GM19193 (cell line): ENCODE results near the gene FYN.

ENCODE experiments used
- POLR2A ChIP-seq: IDR thresholded peaks from 4 replicates; pipeline ENCODE4 v1.6.1; 2011; ENCODE audit not compliant: insufficient read depth, insufficient read length; ENCODE audit errors: extremely low read depth

FYN gene

DNA sequence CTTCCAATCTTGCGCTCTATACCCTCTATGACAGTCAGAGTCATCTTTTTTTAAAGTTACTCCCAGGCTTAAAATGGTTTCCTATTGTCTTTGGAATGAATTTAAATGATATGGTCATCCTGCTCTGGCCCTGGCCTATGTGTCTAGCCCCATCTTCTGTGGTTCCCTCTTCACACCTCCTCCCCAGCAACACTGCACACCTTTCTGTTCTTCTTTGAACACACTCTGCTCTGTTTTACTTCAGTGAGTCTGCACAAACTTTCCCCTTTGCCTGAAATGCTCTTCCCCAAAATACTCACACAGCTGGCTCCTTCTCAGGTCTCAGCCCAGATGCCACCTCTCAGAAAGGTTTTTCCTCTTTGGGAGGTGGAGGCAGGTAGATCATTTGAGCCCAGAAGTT, 132.7 kb downstream of the FYN start:
- TF ChIP-seq POLR2A, result no peak

DNA sequence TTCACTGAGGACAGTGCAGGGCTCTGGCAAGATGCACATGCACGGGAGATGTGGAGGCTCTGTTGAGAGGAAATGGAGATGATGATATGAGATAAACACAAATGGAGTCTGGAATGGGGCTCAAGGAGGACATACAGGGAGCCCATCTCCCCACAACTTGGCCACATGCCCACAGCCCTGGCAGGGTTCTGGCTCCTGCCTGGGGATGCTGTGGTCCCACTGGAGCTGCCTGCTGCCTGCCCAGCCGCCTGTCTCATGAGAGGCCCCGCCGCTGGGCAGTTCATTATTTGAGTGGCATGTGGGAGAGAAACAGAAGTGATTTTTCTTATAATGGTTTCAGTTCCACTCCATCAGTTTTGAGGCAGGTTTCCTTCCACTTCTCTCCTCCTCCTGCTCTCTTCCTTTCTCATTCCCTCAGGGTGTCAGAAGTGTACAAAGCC, 134.0 kb downstream of the FYN start:
- no peak for TF ChIP-seq POLR2A

DNA sequence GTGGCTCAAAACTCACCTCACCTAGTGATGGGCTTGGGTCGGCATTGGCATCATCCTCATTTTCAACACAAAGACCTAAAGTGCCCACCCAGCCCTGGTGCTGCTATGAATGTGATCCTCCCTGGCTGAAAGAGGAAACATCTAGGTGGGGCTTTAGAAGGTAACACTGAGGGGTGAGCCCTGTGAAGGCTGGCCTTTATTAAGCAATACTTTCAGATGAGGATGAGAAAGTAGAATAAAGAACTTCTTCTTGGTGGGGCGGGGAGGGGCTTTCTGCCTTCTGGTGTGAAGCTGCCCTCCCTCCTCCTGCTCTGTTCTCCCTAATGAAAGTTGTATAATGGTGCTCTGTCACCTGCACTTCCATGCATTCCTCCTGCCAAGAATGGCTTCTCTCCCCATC, 134.6 kb downstream of the FYN start:
- TF ChIP-seq POLR2A, result no peak

DNA sequence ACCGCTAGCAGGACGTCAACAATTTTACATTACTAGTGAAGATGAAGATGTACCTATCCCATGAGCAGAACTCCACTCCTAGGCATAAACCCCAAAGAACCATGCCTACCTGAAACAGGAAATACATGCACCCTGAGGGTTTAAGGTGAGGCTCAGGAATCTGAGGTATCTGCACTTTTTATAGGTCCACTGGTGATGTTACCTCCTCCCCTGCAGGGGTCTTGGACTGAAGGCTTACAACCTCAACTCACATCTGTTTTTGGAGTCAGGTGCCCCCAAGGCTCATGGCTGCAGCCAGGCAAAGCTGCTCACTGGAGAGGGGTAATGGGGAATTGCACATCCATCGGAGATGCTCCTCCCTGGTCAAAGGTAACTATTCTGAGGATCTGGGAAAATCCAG, 135.1 kb downstream of the FYN start:
- TF ChIP-seq POLR2A, result no peak

GRCh38 chr6:111737065-111737521, 136.2 kb downstream of the FYN start:
- TF ChIP-seq POLR2A, result no peak

GRCh38 chr6:111736005-111736608, 137.1 kb downstream of the FYN start:
- no peak for TF ChIP-seq POLR2A

- no peak for TF ChIP-seq POLR2A
These were observed 138.9 kb downstream of the FYN start for GRCh38 chr6:111734068-111735061.

DNA sequence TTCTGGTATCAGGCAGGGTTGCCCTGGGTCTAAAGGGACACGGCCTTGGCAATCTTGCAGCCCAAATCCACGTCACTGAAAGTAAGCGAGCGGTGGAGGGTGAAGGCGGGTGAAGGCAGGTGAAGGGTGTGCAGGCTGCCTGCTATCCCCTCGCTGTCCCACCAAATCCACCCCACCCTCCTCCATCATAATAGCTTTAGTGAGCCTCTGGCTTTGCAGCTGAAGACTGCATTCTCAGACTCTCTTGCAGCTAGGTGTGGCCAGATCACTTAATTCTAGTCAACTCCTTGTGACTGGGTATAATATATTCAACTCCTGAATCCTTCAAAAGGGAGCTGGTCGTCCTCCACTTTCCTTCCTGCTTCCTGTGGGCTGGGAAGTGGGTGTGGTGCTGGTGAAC, 140.9 kb downstream of the FYN start:
- no peak for TF ChIP-seq POLR2A

DNA sequence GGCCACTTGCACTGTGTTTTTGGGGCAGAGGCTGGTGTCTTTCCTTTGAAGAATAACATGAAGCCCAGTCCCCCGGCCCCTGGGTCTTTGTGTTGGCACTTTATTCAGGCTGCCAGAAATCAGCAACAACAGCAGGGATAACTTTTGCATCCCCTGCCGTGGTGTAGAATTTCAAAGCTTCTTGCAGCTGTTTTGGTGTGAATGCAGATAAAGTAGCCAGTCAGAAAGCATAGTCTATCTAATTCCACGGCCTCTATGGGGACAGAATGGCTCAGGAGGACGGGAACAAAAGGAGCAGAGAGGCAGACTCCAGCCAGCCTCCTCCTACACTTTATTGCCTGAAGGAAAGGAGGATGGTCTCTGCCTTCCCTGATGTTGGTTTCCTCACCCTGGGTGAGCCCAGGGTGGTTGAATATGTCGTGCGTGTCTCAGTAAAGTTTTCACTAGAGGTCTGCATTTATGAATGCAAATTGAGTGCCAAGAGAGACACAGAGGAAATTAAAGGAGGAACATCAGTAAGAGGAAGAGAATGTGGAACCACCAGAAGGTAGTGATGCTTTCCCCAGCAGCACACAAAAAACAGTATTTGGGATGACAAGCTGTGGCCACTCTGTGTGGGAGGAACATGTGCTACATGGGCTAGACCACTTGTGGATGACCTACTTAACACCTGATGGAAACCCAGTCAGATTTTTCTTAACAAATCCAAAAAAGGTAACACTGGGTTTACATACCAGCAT, 141.6 kb downstream of the FYN start:
- TF ChIP-seq POLR2A, result no peak

- TF ChIP-seq POLR2A, result no peak
These were observed 142.4 kb downstream of the FYN start for GRCh38 chr6:111730864-111731263.

DNA sequence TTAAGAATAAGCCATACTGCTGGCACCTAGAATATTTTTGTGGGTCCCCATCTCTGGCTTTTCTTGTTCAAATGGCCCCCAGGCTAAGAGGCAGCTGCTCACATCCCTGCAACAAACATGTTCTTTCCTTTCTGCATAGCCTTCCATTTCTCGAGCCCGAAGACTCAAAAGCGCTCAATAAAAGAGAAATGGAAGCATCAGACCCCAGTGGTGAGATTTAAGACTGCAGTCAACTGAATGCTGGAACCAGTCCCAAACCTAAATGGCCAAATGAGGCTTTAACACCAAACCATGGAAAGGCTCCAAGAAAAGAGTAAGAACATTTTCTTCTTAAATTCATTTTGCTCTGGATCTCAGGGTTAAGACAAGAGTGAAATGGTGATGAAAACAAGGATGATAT, 145.4 kb downstream of the FYN start:
- no peak for TF ChIP-seq POLR2A

DNA sequence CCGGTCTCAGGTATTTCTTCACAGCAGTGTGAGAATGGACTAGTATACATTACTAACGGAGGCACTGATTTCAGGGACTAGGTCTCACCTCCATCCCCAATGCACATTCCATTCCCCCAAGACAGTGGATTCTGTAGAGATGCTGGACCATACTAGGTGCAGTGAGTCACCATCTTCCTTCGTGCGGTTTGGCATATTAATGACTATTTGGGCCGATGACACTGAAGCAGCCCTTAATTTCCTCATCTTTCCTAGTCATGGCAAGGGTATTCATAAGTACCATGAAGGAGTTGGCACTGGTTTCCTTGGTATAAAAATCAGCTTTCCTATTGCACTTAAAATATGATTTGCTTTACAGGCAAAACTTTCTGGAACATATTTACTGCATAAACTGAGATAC, 146.2 kb downstream of the FYN start:
- TF ChIP-seq POLR2A, result no peak

DNA sequence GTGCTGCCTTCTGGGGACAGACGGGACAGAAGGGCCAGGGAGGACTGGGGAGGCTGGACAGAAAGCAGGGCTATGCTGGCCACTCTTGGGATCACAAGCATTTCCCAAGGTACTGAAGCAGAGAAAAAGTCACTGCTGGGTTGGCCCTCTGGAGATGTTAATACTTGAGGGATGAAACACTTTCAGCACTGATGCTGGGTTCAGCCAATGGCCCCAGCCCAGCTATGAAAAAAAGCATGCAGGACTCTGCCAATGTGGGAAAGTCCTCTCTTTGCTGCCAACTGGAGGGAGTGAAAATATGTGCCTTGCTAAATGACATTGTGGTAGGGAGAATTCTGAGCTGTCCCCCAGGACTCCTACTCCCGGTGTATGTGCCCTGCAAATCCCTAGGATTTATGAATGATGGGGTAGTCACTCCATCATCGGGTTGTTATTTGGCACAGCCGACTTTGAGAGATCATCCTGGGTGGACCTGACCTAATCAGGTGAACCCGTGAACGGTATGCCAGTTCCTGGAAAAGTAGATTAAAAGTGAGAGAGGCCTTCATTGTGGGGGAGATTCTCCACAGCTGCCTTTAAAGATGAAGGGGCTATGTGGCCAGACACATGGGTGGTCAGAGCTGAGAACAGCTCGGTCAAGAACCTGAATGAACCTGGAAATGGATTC, 147.7 kb downstream of the FYN start:
- no peak for TF ChIP-seq POLR2A

DNA sequence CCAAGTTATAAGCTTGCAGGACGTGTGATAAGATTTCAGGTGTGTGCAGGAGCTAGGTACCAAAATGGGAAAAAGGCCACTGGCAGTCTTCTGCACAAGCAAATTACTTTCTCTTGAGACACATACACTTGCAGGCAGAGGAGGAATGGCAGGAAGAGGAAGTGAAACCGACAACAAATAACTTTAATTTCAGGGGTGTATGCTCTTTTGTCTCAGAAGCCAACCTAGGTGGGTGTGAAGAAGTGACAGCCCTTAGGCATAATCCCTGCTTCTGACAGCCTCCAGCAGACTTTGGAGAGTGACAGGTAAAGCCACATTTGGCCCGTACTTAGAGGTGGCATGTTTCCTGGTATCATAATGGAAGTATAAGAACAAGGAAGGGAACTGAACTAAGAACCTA, 148.7 kb downstream of the FYN start:
- TF ChIP-seq POLR2A, result no peak

DNA sequence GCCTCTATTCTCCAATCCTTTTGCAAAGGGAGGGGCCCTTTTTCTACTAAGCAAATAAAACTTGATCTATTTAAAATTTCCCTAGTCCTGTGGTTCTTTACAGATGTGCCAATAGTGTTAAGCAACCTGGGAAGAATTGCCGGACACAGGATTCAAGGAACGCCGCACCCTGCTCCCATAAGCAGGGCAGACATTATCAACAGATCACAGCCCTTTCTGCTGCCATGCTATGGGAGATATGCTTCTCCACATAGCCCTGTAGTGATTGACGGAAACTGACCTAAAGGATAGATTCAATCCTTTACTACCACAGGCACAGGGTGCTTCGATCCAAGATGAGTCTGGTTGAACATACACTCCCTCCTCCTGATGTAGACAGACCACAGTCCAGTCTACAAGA, 149.2 kb downstream of the FYN start:
- no peak for TF ChIP-seq POLR2A
